Activated CD8-positive, alpha-beta memory T cell treated with anti-CD3 and anti-CD28 coated beads, Interleukin-2, amount 50 U/mL, for 24 hours (primary cell): Measurements from ENCODE around the gene HLCS.

Source experiments
- DNase-seq: peaks from one replicate; pipeline ENCODE4 v3.0.0-alpha.2; 2020; ENCODE audit errors: extremely low read depth

HLCS gene

GRCh38 chr21:36704958-36705678, 261.4 kb downstream of the HLCS start:
- DNase-seq, result no peak

- no peak for DNase-seq
Observed at GRCh38 chr21:36704281-36704957, 262.1 kb downstream of the HLCS start.

- no peak for DNase-seq
Observed at GRCh38 chr21:36703626-36704280, 262.7 kb downstream of the HLCS start.

GRCh38 chr21:36703123-36703522, 263.3 kb downstream of the HLCS start:
- DNase-seq, result no peak

GRCh38 chr21:36702622-36702968, 263.9 kb downstream of the HLCS start:
- no peak for DNase-seq

GRCh38 chr21:36701756-36702621, 264.5 kb downstream of the HLCS start:
- DNase-seq, result no peak

- no peak for DNase-seq
Observed at GRCh38 chr21:36700971-36701755, 265.3 kb downstream of the HLCS start.
